Superior temporal gyrus (tissue), 1 donor: ENCODE results near the gene SMR3A.

Source experiments
- DNase-seq: peaks from one replicate; pipeline ENCODE4 v3.0.0-alpha.2; 2016; ENCODE audit errors: extremely low spot score

The SMR3A gene

DNA sequence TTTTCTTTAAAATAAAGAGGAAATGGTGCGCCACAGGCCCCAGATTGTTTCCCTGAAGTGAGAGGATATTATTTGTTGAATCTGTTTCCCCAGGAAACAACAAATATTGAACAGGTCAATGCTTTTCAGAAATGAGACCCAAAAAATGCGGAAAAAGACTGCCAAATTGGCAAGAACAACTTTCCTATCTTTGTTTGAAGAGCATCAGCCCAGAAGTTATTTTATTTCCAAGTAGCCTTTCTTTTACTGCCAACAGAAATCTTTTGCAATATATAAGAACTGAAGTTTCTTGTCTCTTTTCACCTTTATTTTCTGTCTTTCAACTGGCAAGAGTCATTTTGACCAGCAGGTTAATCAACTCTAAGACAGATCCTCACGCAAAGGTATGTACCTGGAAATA is at the start of gene SMR3A:
Gene SMR3A, plus strand, starts transcription at position 301 of the 400 bp plus-strand sequence. CDS start 1,356 bp downstream, outside the sequence.
- no peak for DNase-seq

DNA sequence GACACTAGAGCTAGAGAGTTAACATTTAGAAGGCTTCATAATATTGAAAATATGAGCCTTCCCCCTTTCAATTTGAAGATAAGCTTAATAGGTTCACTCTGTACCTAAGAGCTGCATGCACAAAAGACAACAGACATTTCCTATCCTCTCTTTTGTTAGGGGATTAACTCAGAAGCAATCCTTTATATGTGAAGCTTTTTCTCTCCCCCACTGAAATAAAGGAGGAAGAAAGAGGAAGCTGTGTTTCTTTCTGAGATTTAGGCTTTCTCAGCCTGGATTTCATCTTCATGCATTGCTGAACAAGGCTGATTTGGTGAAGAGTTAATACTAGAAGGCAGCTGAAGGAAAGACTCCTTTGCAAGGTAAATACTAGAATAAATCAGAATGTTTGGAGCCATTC is 46.8 kb upstream of the SMR3A start:
- DNase-seq, result no peak

DNA sequence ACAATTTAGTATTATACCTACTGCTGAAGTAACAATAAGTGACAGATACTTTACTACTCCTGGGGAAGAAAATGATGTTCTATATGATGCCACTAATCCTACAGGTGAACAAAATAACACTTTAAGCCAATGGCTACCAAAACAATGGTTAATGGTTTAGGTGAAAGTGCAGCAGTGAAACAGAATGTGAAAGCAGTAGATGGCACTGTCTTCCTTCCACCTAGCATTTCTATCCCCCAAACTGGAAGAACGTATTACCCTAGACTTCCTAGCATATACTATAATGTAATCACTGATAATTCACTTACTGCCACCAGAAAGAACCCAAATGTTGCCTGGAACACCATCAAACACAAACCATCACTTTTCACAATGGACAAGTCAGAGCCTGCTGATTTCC is 44.6 kb upstream of the SMR3A start:
- no peak for DNase-seq

DNA sequence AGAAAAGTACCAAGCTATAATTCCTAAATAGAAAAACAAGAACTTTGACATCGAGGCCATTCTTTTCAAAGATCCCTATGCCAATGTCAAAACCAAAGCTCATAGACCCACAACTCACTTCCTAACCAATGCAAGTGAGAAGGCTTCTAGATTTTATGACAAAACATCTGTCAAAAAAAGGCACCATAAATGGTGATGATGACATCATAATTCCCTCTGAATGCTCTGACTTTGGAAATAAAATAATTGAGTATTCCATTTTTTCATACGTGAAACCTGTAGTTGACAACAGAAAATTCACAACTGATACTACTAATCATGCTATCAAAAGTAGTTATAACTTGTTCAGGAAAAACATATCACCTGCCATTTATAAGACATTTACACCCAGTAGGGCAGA is 34.5 kb upstream of the SMR3A start:
- no peak for DNase-seq

DNA sequence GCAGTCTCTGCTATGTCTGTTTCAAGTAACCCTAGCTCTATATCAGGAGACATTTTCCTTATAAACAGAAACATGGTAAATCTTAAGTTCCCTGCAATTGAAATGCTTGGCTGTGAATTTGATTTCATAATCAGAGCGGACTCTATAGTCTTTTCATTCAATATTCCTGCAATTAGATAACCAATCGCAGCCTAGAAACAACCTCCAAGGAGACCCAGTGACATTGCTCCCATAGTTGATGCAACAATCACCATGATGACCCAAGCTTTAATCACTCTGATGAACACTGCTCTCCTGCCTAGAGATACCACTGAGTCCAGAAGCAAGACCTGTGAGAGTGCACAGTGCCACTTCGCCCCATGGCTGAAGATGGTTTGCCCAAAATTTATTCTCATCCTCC is 25.9 kb upstream of the SMR3A start, which contains the start of gene CABS1:
Gene CABS1, plus strand, starts transcription at position 301 of the 400 bp plus-strand sequence. Its CDS starts 59 bp downstream, at position 360.
- DNase-seq, result no peak

DNA sequence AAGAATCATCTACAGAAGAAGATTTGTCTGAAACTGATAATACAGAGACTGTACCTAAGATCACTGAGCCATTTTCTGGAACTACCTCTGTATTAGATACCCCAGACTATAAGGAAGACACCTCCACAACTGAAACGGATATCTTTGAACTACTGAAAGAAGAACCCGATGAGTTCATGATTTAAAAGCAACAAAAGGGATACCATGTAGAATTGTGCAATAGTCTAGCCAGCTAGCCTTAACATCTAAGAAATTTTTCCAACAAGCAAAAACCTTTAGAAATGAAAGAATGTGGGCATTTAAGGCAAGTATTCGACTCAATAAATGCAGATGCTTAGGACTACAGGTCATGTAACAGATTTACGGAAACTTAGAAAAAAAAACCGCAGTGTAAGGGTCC is 24.5 kb upstream of the SMR3A start:
- DNase-seq, result no peak

DNA sequence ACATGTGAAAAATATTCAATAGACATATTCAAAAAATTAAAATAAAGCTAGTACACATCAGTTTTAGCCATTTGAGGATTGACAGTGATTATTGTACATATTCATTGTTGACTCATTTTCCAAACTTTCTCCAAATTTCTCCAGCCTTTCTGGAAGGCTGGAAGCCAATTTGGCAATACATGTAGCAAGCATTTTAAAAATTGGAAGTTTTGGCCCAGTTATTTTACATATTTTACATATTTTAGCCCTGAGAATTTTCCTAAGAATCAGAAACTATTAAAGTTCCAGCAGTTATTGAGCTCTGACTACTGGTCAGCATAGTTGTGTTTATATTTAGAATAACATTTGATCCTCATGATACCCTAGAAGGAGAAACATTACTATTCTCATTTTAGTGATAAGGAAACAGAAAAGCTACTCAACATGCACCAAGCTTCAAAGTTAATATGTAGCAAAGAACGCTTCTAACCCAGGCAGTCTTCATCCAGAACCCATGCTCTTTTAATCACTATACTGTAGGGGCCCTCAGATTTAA is 22.6 kb upstream of the SMR3A start:
- no peak for DNase-seq

DNA sequence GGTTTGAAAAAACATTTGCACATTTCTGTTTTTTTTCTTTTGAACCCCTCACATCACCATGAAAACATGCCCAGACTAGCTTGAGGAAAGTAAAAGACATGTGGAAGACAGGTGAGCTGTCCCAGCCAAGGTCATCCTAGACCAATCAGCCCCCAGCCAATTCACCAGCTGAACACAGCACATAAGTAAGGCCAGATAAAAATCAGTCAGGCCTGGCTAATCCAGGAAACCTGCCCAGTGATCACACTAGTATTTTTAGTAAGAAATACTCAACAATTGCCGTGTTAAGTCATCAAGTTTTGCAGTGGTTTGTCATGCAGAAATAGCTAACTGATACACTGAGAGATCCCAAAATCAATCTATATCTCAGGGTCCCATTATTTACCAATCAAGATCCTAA is 4.4 kb upstream of the SMR3A start:
- DNase-seq, result no peak

DNA sequence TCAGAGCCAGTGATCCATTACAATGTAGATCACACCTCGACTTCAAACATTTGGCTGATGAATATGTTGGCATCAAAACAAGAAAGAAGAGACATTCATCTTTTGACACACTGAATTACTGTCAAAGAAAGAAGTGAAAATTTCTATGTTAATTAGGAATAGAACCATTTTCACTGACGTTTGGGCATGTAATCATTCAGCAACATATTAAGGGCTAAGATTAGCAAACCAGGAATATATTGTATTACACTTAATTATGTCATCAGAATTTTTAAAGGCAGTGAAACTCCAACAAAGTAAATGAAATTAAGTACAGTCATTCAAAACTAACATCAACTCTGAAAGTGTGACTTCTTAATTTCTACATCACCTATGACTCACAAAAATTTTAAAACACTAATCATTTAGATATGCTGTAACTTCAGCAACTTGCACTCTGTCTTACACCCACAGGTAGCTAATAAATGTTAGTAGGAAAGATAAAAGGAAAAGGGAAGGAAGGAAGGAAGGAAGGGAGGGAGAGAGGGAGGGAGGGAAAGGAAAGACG is 1.4 kb upstream of the SMR3A start:
- DNase-seq, result no peak

DNA sequence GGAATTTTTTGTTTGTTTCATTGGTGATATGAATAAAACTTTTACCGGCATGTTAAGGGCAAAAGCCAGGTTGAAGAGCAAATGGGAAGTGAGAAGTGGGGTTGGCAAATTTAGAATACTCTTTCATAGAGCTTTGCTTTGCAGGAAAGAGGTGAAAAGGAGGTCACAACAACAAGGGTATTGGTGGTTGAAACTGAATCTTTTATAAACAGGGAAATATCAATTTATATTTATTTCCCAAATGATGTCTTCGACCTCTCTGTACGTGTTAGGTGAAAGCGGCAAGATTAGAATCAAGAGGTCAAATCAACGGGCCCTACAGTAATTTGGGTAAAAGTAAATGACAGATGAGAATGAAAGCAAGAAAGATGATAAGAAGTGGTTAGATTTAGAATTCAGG is 3.4 kb downstream of the SMR3A start:
- no peak for DNase-seq

DNA sequence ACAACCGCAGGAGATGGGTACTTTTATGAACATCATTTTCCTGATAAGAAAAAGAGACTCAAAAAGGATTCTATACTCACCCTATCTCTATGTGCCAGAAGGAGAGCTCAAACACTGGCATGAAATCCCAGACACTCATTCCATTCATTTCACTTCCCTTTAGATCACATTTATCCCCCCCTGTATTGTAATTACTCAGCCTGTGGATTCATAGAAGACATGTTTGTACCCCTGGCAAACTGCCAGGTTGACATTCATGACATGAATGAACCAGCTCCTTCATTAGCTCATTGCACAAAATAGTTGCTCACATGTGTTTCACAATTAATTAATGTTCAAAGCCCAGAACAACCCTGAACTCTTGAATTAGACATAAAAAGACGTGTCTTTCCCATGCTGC is 4.9 kb downstream of the SMR3A start:
- DNase-seq, result no peak

DNA sequence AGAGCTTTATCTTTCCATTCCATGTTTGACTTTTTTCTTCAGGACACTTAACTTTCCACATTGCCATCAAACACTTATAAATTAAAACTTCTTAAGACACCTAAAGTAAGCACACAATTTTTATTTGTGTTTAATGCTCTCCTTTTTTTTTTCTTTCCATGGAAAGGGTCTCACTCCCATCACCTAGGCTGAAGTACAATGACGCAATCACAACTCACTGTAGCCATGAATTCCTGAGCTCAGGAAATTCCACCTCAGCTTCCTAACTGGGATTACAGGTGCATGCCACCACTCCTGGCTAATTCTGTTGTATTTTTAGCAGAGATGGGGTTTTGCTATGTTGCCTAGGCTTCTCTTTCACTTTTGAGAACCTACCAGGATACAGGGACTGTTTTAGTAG is 7.3 kb downstream of the SMR3A start:
- DNase-seq, result no peak

DNA sequence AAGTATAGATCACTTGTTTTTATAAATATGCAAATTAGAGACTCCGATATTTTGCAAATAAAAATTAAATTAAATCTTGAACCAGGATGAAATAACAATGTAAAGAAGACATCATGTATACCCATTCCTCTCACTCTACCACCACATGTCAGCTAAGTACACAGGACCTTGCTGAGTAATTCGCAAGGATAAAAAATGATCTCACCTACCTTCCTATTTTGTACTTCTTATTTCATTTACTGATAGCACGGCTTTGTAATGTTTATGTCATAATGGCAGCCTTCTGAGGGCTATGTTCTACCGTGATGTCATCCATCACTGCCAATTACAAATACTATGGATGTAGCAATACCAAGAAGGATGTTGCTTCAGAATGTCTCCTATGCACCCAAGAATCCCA is 11.4 kb downstream of the SMR3A start:
- DNase-seq, result no peak

DNA sequence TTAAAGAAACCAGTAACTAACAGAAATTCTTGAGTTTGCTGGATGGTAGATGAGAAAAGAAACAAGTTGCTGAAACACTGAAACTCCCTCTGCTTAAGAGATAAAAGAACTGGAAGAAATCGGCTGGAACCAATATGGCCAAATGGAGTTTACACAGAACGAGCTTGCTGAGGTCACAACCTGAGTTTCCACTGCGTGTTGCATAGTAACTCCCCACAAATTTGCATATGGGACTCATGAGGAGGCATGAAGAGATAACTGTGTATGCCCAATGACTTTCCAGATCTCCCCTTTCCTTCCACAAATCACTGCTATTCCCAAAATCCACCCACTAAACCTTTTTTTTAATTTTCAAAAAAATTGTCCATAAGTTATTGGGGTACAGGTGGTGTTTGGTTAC is 12.2 kb downstream of the SMR3A start:
- DNase-seq, result no peak

DNA sequence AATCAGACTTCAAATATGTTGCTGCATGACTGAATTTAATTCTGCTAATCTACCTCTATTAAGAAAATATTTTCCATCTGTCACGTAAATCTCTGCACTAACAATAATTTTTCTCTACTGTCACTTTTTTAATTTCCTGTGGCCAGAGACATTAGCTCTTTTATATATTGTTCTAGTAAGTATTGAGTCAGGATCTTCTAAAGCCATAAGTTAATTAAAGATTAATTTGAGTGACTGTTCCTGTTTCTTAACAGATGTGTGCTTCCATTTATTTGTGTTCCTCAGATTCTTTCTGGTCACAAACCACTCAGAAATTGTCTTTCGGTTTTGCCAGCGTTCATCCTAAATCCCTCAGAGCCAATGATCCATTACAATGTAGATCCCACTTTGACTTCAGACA is 20.0 kb downstream of the SMR3A start:
- no peak for DNase-seq

DNA sequence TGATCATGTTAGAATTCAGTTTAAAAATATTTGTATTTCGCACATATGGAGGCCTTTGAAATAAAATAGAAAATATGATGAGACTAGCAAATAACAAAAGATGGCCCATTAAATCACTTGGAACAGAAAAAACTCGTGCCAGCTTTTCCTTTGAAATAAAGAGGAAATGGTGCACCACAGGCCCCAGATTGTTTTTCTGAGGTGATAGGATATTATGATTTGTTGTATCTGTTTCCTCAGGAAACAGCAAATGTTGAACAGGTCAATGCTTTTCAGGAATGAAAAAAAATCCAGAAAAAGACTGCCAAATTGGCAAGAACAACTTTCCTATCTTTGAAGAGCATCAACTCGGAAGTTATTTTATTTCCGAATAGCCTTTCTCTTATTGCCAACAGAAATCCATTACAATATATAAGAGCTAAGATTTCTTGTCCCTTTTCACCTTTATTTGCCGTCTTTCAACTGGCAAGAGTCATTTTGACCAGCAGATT is 22.2 kb downstream of the SMR3A start, which contains the start of gene SMR3B:
Gene SMR3B, plus strand, starts transcription at position 441 of the 491 bp plus-strand sequence. CDS start 1,380 bp downstream, outside the sequence.
- no peak for DNase-seq

DNA sequence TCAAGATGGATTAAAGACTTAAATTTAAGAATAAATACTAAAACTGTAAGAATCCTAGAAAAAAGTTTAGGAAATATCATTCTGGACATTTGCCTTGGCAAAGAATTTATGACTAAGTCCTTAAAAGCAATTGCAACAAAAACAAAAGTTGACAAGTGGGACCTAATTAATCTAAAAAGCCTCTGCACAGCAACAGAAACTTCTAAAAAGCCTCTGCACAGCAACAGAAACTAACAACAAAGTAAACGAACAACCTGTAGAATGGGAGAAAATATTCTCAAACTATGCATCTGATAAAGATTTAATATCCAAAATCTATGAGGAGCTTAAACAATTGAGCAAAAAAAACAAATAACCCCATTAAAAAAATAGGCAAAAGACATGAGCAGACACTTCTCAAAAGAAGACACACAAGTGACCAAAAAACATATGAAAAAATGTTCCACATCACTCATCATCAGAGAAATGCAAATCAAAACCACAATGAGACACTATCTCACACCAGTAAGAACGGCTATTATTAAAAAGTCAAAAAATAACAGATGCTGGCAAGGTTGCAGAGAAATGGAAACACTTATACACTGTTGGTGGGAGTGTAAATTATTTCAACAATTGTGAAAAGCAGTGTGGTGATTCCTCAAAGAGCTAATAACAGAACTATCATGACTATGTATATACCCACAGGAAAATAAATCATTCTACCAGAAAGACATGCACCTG is 31.7 kb downstream of the SMR3A start:
- DNase-seq, result no peak

DNA sequence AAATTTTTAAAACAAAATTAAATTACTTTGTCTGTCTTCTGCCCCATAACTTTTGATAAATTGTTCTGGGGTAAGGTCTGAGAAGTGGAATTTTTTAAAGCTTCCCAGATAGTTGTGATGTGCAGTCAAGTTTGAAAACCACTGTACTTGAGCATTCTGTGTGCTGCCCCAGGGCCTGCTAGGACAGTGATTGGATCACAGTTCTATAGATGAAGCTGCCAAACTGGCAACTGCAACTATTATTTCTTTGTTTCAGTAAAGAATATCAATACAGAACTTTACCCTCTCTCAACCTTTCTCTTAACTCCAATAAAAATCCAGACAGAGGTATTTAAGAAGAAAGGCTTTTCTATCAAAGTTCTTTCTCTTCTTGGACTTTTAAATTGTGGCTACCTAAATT is 37.0 kb downstream of the SMR3A start, which contains the start of gene OPRPN:
Gene OPRPN, plus strand, starts transcription at position 361 of the 400 bp plus-strand sequence. CDS start 1,346 bp downstream, outside the sequence.
- DNase-seq, result no peak

DNA sequence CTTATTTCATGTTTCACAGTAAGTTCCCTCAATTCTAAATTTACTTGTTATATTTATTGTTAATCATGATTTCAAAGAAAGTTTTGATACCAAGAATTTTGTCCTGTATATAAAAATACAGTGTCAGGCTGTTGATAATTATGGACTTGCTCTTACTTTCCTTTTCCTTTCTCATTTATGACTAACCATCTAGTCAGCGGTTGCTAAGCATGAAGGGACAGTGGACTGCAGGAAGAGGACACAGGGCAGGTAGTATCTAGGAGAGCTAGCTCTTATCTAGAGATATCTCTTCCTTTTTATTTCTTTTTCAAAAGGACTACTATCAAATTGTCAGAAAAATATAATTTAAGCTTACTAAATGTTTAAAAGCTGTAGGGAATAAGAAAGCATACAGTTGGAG is 38.8 kb downstream of the SMR3A start:
- DNase-seq, result no peak

DNA sequence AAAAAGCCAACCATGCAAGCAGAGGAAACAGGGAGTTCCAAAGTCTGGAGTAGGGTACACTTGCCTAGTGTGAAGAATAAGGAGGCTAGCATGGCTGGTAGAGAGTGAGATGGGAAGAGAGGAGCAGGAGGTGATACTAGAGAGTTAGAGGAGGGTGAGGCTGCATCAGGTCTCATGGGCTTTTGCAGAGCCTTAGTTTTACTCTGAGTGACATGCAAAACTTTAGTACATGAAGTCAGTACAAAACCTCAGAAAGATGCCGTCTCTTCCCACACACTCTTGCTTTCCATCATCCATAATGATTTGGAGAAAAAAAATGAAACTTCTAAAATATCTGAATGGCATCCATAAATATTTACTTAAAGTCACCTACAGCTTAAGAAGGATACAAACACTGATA is 42.2 kb downstream of the SMR3A start:
- no peak for DNase-seq

DNA sequence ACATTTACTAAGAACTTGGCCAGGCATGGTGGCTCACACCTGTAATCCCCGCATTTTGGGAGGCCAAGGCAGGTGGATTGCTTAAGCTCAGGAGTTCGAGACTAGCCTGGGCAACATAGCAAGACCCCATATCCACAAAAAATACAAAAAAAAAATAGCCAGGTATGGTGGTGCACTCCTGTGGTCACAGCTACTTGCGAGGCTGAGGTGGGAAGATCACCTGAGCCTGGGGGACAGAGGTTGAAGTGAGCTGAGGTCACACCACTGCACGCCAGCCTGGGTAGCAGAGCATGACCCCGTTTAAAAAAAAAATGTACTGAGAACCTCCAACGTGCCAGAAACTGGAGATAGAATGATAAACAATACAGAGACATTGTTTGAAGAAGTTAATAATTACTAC is 45.2 kb downstream of the SMR3A start:
- DNase-seq, result no peak
